HG02678 (cell line): ENCODE measurements around the gene WDFY4.
"Not testable (repeated sequence)": the region's sequence is repeated elsewhere in the genome, so short reads cannot be mapped to it uniquely, and the experiment has no call there.

Experiments used
- ATAC-seq: cut with Tn5 transposase; IDR thresholded peaks from one replicate; pipeline ENCODE4 v1.9.1; 2021; ENCODE audit warnings: mild to moderate bottlenecking, moderate library complexity; ENCODE audit not compliant: unreplicated experiment

The WDFY4 gene

GRCh38 chr10:48684792-48685623, at the start of gene WDFY4:
Gene WDFY4 (plus strand): TSS chr10:48684873. CDS start chr10:48709733, 24,860 bp downstream.
- peak; percentile 71 for ATAC-seq

- no peak for ATAC-seq
Measured at GRCh38 chr10:48634984-48635557, 49.6 kb upstream of the WDFY4 start.

- ATAC-seq, result no peak
Measured at GRCh38 chr10:48636231-48636630, 48.4 kb upstream of the WDFY4 start.

- no peak for ATAC-seq
Measured at GRCh38 chr10:48636901-48637300, 47.8 kb upstream of the WDFY4 start.

- no peak for ATAC-seq
Measured at GRCh38 chr10:48638158-48638557, 46.5 kb upstream of the WDFY4 start.

GRCh38 chr10:48638739-48639527, 45.7 kb upstream of the WDFY4 start:
- no peak for ATAC-seq

- ATAC-seq, result no peak
Measured at GRCh38 chr10:48639632-48640031, 45.0 kb upstream of the WDFY4 start.

GRCh38 chr10:48640326-48640725, 44.3 kb upstream of the WDFY4 start:
- ATAC-seq, result no peak

GRCh38 chr10:48641099-48641690, 43.5 kb upstream of the WDFY4 start:
- not testable (repeated sequence) for ATAC-seq

- no peak for ATAC-seq
Measured at GRCh38 chr10:48645600-48645999, 39.1 kb upstream of the WDFY4 start.

GRCh38 chr10:48647073-48647472, 37.6 kb upstream of the WDFY4 start:
- ATAC-seq, result not testable (repeated sequence)

GRCh38 chr10:48648172-48648942, 36.3 kb upstream of the WDFY4 start:
- ATAC-seq, result no peak

GRCh38 chr10:48649349-48649944, 35.2 kb upstream of the WDFY4 start:
- no peak for ATAC-seq

- no peak for ATAC-seq
Measured at GRCh38 chr10:48651293-48651692, 33.4 kb upstream of the WDFY4 start.

- no peak for ATAC-seq
Measured at GRCh38 chr10:48651839-48652238, 32.8 kb upstream of the WDFY4 start.

GRCh38 chr10:48652344-48652743, 32.3 kb upstream of the WDFY4 start:
- ATAC-seq, result no peak

- ATAC-seq, result no peak
Measured at GRCh38 chr10:48653347-48653746, 31.3 kb upstream of the WDFY4 start.

GRCh38 chr10:48653944-48654698, 30.6 kb upstream of the WDFY4 start:
- no peak for ATAC-seq
